SU-DHL-6 (cell line): ENCODE results near the gene SRPK1.

Experiments
- H2AFZ ChIP-seq: fragments of 200-600 bp; sonication (generic); 2 replicates; pipeline ENCODE4 v1.6.1; 2014; ENCODE audit warnings: low read depth, mild to moderate bottlenecking, moderate library complexity, mixed read lengths, antibody characterized with exemption, low read length; ENCODE audit not compliant: severe bottlenecking
- H3F3A ChIP-seq: fragments of 200-600 bp; shearing (Covaris generic); 2 replicates; pipeline ENCODE4 v1.6.0; 2016; ENCODE audit warnings: antibody characterized with exemption, mild to moderate bottlenecking; ENCODE audit not compliant: insufficient read depth
- H3K27ac ChIP-seq: fragments of 200-600 bp; sonication (generic); 2 replicates; pipeline ENCODE4 v1.5.1; 2016; ENCODE audit warnings: low read depth, mild to moderate bottlenecking, low read length, moderate library complexity, mixed read lengths
- H3K27me3 ChIP-seq: fragments of 200-600 bp; sonication (generic), shearing (Covaris generic); 2 replicates; pipeline ENCODE4 v1.6.0; 2014; ENCODE audit warnings: mild to moderate bottlenecking, low read length
- H3K36me3 ChIP-seq: fragments of 200-600 bp; sonication (generic); 2 replicates; pipeline ENCODE4 v1.6.1; 2014; ENCODE audit warnings: mild to moderate bottlenecking, low read length, mixed read lengths
- H3K4me2 ChIP-seq: fragments of 300-600, 200-600 bp; shearing (Covaris generic), sonication (generic); 2 replicates; pipeline ENCODE4 v1.6.0; 2014; ENCODE audit warnings: low read length, low read depth, mild to moderate bottlenecking; ENCODE audit not compliant: poor library complexity, severe bottlenecking
- H3K4me3 ChIP-seq: fragments of 200-600 bp; sonication (generic); 2 replicates; pipeline ENCODE4 v1.5.1; 2014; ENCODE audit warnings: antibody characterized with exemption, low read length, mild to moderate bottlenecking, mixed read lengths; ENCODE audit not compliant: insufficient read depth, poor library complexity, severe bottlenecking
- H3K79me2 ChIP-seq: fragments of 200-600 bp; sonication (generic); 2 replicates; pipeline ENCODE4 v1.6.1; 2014; ENCODE audit warnings: mild to moderate bottlenecking, low read length, moderate library complexity; ENCODE audit not compliant: insufficient read depth
- H3K9ac ChIP-seq: fragments of 200-600 bp; sonication (generic); 2 replicates; pipeline ENCODE4 v1.7.0; 2014; ENCODE audit warnings: mild to moderate bottlenecking, low read length
- H3K9me2 ChIP-seq: fragments of 200-600 bp; sonication (generic); replicated peaks from 2 replicates; pipeline ENCODE4 v1.6.1; 2014; ENCODE audit warnings: low read length; ENCODE audit not compliant: insufficient read depth
- H3K9me3 ChIP-seq: fragments of 200-600 bp; sonication (generic); 2 replicates; pipeline ENCODE4 v1.6.1; 2014; ENCODE audit warnings: low read length, mixed read lengths; ENCODE audit not compliant: insufficient read depth
- H4K20me1 ChIP-seq: fragments of 200-600 bp; sonication (generic); 2 replicates; pipeline ENCODE4 v1.6.1; 2014; ENCODE audit warnings: low read depth, mild to moderate bottlenecking, antibody characterized with exemption, low read length, moderate library complexity, mixed read lengths
- CTCF ChIP-seq: fragments of 200-600 bp; sonication (generic); IDR thresholded peaks from one replicate; pipeline ENCODE4 v1.5.1; 2017; ENCODE audit warnings: antibody characterized with exemption, mild to moderate bottlenecking, low read length, moderate library complexity; ENCODE audit not compliant: insufficient read depth, poor library complexity, severe bottlenecking
- EZH2phosphoT487 ChIP-seq: fragments of 200-600 bp; sonication (generic), shearing (Covaris generic); conservative IDR thresholded peaks from 2 replicates; pipeline ENCODE4 v1.6.1; 2018; ENCODE audit warnings: mild to moderate bottlenecking, antibody characterized with exemption, low read length, moderate library complexity, mixed read lengths

Gene SRPK1

GRCh38 chr6:35907750-35908149 is 13.1 kb downstream of the SRPK1 start:
- TF ChIP-seq EZH2phosphoT487: no peak
- no peak for TF ChIP-seq CTCF
- Histone ChIP-seq H3K4me2 (no peak overlapping the region), H4K20me1 (peaks cover 11% of the 10 kb centered on the region; the same call in 1 of the 2 replicates), H2AFZ (no peak overlapping the region), H3K27me3 (no peaks in the 10 kb centered on the region), H3K36me3 (peaks cover 68% of the 10 kb centered on the region), H3K4me3 (no peak overlapping the region), H3K9me2 (no peaks in the 10 kb centered on the region), H3K9ac (no peak overlapping the region), H3K79me2 (peaks cover 98% of the 10 kb centered on the region), H3K27ac (no peak overlapping the region), H3K9me3 (peaks cover 28% of the 10 kb centered on the region), H3F3A (peaks cover 10% of the 10 kb centered on the region; the same call in 1 of the 2 replicates)

- Histone ChIP-seq H4K20me1 (peaks cover 17% of the 10 kb centered on the region), H3K4me3 (no peak overlapping the region), H3K36me3 (peaks cover 59% of the 10 kb centered on the region), H3K27ac (no peak overlapping the region), H3K9me3 (peaks cover 28% of the 10 kb centered on the region), H3K9ac (no peak overlapping the region), H3K9me2 (no peaks in the 10 kb centered on the region), H3K27me3 (no peaks in the 10 kb centered on the region), H3K4me2 (no peak overlapping the region), H3F3A (peaks cover 10% of the 10 kb centered on the region; the same call in 1 of the 2 replicates), H3K79me2 (peaks cover 98% of the 10 kb centered on the region), H2AFZ (no peak overlapping the region)
- TF ChIP-seq CTCF (no peak), EZH2phosphoT487 (no peak)
Observed at GRCh38 chr6:35906499-35906846, 14.4 kb downstream of the SRPK1 start.

GRCh38 chr6:35905841-35906498 is 14.9 kb downstream of the SRPK1 start:
- no peak overlapping the region for H3K4me2 ChIP-seq
- H3K9me2 ChIP-seq: no peaks in the 10 kb centered on the region
- peaks cover 24% of the 10 kb centered on the region for H3K9me3 ChIP-seq
- H3F3A ChIP-seq: peaks cover 10% of the 10 kb centered on the region; the same call in 1 of the 2 replicates
- no peaks in the 10 kb centered on the region for H3K27me3 ChIP-seq
- H3K36me3 ChIP-seq: peaks cover 57% of the 10 kb centered on the region
- TF ChIP-seq CTCF: no peak
- TF ChIP-seq EZH2phosphoT487: no peak
- H3K4me3 ChIP-seq: no peak overlapping the region
- H3K27ac ChIP-seq: no peak overlapping the region
- peaks cover 22% of the 10 kb centered on the region for H4K20me1 ChIP-seq
- no peak overlapping the region for H2AFZ ChIP-seq
- H3K9ac ChIP-seq: no peak overlapping the region
- H3K79me2 ChIP-seq: peaks cover 98% of the 10 kb centered on the region
